ENCODE data around the gene TAF5L.

DNA sequence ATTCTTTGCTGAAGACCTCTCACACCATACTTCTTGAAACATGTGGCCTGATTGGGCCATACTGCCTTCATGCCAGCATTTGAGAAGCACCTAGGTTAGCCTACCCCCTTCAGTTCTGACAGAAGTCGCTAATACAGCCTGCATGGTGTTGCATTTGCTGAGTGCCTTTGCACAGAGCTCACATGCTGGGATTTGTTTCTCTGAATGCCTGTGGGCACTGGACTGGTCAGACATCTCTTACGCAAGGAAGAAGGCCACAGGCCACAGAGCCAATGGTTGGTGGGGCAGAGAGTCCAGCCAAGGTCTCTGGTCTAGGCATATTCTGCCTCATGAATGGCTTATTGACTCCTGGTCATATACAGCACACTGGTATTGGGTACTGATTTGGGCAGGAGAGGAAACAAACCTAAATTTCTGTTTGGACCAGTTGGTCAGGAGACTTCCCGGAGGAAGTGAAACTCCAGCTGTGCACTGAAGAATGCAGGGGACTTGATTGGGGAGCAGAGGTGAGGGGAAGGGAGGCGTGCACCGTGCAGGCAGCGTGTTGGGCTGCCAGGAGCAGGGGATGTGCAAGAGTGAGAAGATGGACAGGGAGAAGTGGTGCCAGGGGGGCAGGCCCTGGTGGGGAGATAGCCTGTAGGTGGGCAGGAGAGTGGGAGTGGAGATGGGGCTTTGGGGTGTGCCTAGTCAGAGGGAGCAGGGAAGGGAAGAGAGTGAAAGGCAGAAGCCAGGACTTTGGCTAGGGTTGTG, 18.2 kb upstream of the TAF5L start:
- no peak for TF ChIP-seq GATA2 (IDR thresholded peaks at IDR 0.05; ENCODE audit: low read depth, low read length)
- TF ChIP-seq GATA3 (IDR thresholded peaks at IDR 0.05; ENCODE audit: low read depth, low read length) = no peak
